GM21515 (cell line): ENCODE measurements around the gene PSMB7.

Experiments used
- ATAC-seq: cut with Tn5 transposase; IDR thresholded peaks from one replicate; pipeline ENCODE4 v1.9.1; 2021; ENCODE audit not compliant: unreplicated experiment

PSMB7 gene

GRCh38 chr9:124303762-124304161, 111.5 kb downstream of the PSMB7 start:
- no peak for ATAC-seq
